GM18870 (cell line): Measurements from ENCODE around the gene ZFAND2A.
"Not testable (repeated sequence)": the region's sequence is repeated elsewhere in the genome, so short reads cannot be mapped to it uniquely, and the experiment has no call there.

Experiments used
- ATAC-seq: cut with Tn5 transposase; IDR thresholded peaks from one replicate; pipeline ENCODE4 v1.9.1; 2021; ENCODE audit warnings: moderate library complexity; ENCODE audit not compliant: unreplicated experiment

ZFAND2A gene

GRCh38 chr7:1154172-1154739 is 5.7 kb downstream of the ZFAND2A start:
- ATAC-seq: no peak

- ATAC-seq: no peak
These were observed 7.5 kb downstream of the ZFAND2A start for GRCh38 chr7:1152492-1152891.

- no peak for ATAC-seq
These were observed 8.2 kb downstream of the ZFAND2A start for GRCh38 chr7:1151653-1152425.

GRCh38 chr7:1151156-1151555 is 8.8 kb downstream of the ZFAND2A start:
- ATAC-seq: no peak

- ATAC-seq: no peak
These were observed 9.5 kb downstream of the ZFAND2A start for GRCh38 chr7:1150400-1151002.

- no peak for ATAC-seq
These were observed 10.6 kb downstream of the ZFAND2A start for GRCh38 chr7:1149351-1149794.

- ATAC-seq: not testable (repeated sequence)
These were observed 12.1 kb downstream of the ZFAND2A start for GRCh38 chr7:1147873-1148272.

GRCh38 chr7:1144269-1144771 is 15.7 kb downstream of the ZFAND2A start:
- ATAC-seq: no peak

GRCh38 chr7:1143031-1143430 is 17.0 kb downstream of the ZFAND2A start:
- not testable (repeated sequence) for ATAC-seq

- ATAC-seq: no peak
These were observed 17.9 kb downstream of the ZFAND2A start for GRCh38 chr7:1142051-1142635.

- ATAC-seq: no peak
These were observed 18.3 kb downstream of the ZFAND2A start for GRCh38 chr7:1141651-1142050.

GRCh38 chr7:1140476-1141104 is 19.4 kb downstream of the ZFAND2A start:
- no peak for ATAC-seq

- ATAC-seq: peak; percentile 41
These were observed 22.4 kb downstream of the ZFAND2A start for GRCh38 chr7:1137517-1138167.

- no peak for ATAC-seq
These were observed 23.0 kb downstream of the ZFAND2A start for GRCh38 chr7:1136841-1137516.

- no peak for ATAC-seq
These were observed 25.0 kb downstream of the ZFAND2A start for GRCh38 chr7:1134951-1135350.

- ATAC-seq: no peak
These were observed 28.3 kb downstream of the ZFAND2A start for GRCh38 chr7:1131471-1132265.

- no peak for ATAC-seq
These were observed 29.7 kb downstream of the ZFAND2A start for GRCh38 chr7:1130021-1130990.

- ATAC-seq: no peak
These were observed 30.6 kb downstream of the ZFAND2A start for GRCh38 chr7:1129431-1129830.
